ENCODE measurements around the gene PRX.

The PRX gene

DNA sequence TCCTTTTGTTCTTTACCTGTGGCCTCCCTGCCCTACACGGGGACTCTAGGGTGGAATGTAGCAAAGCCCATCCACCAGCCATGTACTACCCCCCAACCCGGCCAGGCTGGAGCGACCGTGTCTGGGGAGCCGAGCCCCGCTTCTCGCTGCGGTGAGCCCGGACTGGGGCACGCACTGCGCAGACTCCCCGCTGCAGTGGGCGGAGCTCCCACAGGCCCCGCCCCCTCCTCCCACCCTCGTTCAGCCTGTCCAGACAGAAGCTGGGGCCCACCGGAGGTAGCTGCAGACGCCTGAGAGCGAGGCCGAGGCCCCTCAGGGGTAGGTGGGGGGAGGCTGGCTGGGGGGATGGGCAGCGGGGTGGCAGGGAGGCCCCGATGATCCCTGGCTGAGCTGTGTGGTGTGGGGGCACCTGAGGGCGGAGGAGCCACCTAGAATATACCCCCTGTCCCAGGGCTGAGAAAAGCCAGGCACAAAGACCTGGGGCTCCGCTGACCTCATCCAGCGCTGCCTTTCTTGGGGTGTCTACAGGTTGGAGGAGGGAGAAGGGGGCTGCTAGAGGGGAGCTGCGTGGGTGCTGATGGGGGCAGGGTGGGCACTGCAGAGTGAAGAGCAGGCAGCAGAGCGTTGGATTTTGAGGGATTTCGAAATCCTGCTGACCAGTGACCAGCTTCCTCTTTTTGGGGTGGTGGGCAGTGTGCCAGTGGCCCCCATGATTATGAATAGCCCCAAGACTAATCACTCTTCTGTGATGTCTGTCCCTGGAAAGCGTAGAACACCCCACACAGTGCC, 47.4 kb downstream of the PRX start:
- no peak for DNase-seq (ENCODE audit: low spot score)

- no peak for DNase-seq (ENCODE audit: low spot score)
Measured at GRCh38 chr19:40365010-40365409, 48.2 kb downstream of the PRX start.

DNA sequence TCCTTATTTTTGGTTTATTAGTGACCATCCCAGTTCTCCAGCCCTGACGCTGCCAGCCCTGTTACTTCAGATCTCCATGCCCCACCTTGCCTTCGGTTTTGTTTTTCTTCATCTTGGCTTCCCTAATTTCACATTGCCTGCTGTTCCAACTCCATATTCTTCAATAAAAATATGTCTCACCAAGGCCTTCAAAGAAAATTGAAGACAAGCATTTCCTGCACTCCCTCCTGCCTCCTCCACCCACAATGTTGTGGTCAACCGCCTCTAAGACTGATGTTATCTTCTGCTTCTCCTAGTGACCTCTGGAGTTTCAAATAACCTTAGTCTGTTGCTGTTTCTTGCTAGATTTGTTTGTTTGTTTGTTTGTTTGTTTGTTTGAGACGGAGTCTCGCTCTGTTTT, 50.1 kb downstream of the PRX start:
- DNase-seq (ENCODE audit: low spot score) = peak; percentile 51

DNA sequence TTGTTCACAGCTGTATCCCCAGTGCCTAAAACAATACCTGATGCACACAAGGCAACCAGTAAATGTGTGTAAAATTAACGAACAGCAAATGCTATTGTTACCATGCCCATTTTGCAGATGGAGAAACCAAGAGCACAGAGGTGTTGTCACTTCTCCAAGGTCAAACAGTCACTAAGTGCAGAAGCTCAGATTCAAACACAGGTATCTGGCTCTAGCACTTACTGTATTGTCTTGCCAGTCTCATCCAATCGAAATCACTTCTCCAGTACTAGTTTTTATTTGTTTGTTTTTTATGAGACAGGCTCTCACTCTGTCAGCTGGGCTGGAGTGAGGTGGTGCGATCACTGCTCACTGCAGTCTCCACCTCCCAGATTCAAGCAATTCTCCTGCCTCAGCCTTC, 51.0 kb downstream of the PRX start:
- no peak for DNase-seq (ENCODE audit: low spot score)

GRCh38 chr19:40360708-40361241, 52.4 kb downstream of the PRX start:
- no peak for DNase-seq (ENCODE audit: low spot score)

GRCh38 chr19:40360020-40360707, 53.0 kb downstream of the PRX start:
- DNase-seq (ENCODE audit: low spot score) = no peak

DNA sequence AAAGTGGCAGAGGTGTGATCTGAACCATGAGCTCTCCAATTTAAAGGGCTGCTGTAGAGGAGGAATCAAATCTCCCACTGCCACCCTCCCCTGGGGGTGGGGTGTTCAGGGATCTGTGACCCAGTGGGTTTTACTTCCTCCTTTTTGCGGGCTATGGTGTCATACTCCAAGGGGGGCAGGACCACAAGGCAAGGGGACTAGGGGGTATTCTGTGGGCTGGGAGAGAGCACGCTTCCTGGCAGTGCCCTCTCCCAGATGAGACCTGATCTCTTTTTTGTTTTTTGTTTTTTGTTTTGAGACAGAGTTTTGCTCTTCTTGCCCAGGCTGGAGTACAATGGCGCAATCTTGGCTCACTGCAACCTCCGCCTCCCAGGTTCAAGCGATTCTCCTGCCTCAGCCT, 54.4 kb downstream of the PRX start:
- no peak for DNase-seq (ENCODE audit: low spot score)

GRCh38 chr19:40357640-40358039, 55.5 kb downstream of the PRX start:
- no peak for DNase-seq (ENCODE audit: low spot score)

GRCh38 chr19:40356681-40357595, 56.2 kb downstream of the PRX start:
- no peak for DNase-seq (ENCODE audit: low spot score)

- no peak for DNase-seq (ENCODE audit: low spot score)
Measured at GRCh38 chr19:40355975-40356680, 57.0 kb downstream of the PRX start.

- peak; percentile 69 for DNase-seq (ENCODE audit: low spot score)
Measured at GRCh38 chr19:40348961-40349507, 64.1 kb downstream of the PRX start.

- peak; percentile 99 for DNase-seq (ENCODE audit: low spot score)
Measured at GRCh38 chr19:40348125-40348913, 64.9 kb downstream of the PRX start, which contains the start of the genes C19orf47 and PLD3. C19orf47 (minus strand) TSS chr19:40348397; CDS start chr19:40341857, 6,540 bp downstream. PLD3 (plus strand) TSS chr19:40348695; CDS start chr19:40366484, 17,789 bp downstream.

- no peak for DNase-seq (ENCODE audit: low spot score)
Measured at GRCh38 chr19:40344422-40344821, 68.8 kb downstream of the PRX start.

Data from SW480 (cell line).